Measurements from ENCODE around the gene BAHCC1. TPM values are rescaled to one million over a fixed set of nuclear protein-coding genes. Genes with fewer than 3 reads are reported as not detected.

Gene BAHCC1
- total and polyA plus RNA-seq, 2 of the 4 experiments (the other 2 are of a cell fraction) = 0.36 to 7.8 TPM

- H2AK5ac ChIP-seq (ENCODE audit: low read depth, low read length) = peak overlapping the region; percentile 20; the same call in 1 of the 2 replicates
- peak overlapping the region; percentile 35; the same call in 1 of the 2 replicates for H2BK120ac ChIP-seq (ENCODE audit: low read depth, low read length)
- 17% methylated on average over 1 of the region's 8 CpGs; no CpG with 5 or more reads in 1 of the 2 experiments for WGBS, 2 experiments (ENCODE audit: extremely low coverage in 2 of 2, insufficient read length in 1 of 2)
- POLR2A ChIA-PET (ENCODE audit: unreplicated experiment) = no interaction called here
- H3K36me3 ChIP-seq (ENCODE audit: control insufficient read depth, insufficient read depth, low read length) = no peaks in the 10 kb centered on the region
- CTCF ChIA-PET = no interaction called here
- H3K4me2 ChIP-seq (ENCODE audit: low read depth, low read length) = no peak overlapping the region
- peaks cover 6% of the 10 kb centered on the region; the same call in 1 of the 2 replicates for H3K4me1 ChIP-seq (ENCODE audit: control insufficient read depth, insufficient read depth, low read length)
- DNase-seq (no peak), ATAC-seq (ENCODE audit: low read depth) (no peak)
- H2BK15ac ChIP-seq (ENCODE audit: low read depth, low read length) = no peak overlapping the region
- no peak overlapping the region for H2AK9ac ChIP-seq (replicated peaks; ENCODE audit: low read depth, low read length, poor library complexity)
- H3K79me1 ChIP-seq (ENCODE audit: low read depth in 1 of 2, low read length in 2 of 2) = peaks cover 3 to 8% of the 10 kb centered on the region in 2 experiments; a peak in 3 of 4 replicates
- H3K27ac ChIP-seq (ENCODE audit: insufficient read depth, low read length) = no peak overlapping the region; the same call in 1 of the 2 replicates
- no peak overlapping the region for H3K9ac ChIP-seq (ENCODE audit: low read depth, low read length)
- no peak overlapping the region for H4K5ac ChIP-seq (ENCODE audit: low read depth, low read length)
- H2AFZ ChIP-seq (replicated peaks; ENCODE audit: low read length, poor library complexity) = peak overlapping the region; percentile 81
- intact Hi-C loops (cut with micrococcal nuclease) (no loop called here), dilution Hi-C loops (cut with HindIII; ENCODE audit: low sequenced_read_pairs, unreplicated experiment) (no loop called here), in situ Hi-C loops (cut with MboI; ENCODE audit: low sequenced_read_pairs) (no loop called here)
- no peak overlapping the region for H3K4me3 ChIP-seq (ENCODE audit: insufficient read depth, low read depth, low read length)
- H3K18ac ChIP-seq (ENCODE audit: low read depth, low read length) = no peak overlapping the region
- H3K14ac ChIP-seq (replicated peaks; ENCODE audit: low read depth, low read length) = peak overlapping the region; percentile 12; the same call in 1 of the 2 replicates
- no peaks in the 10 kb centered on the region for H4K20me1 ChIP-seq (ENCODE audit: insufficient read depth, low read length)
- no peak for TF ChIP-seq RCOR1 (IDR thresholded peaks at IDR 0.05; ENCODE audit: insufficient replicate concordance, low read length)
- TF ChIP-seq NFE2L2 (IDR thresholded peaks at IDR 0.05; ENCODE audit: low read depth, low read length) = no peak
- TF ChIP-seq RFX5 (IDR thresholded peaks at IDR 0.05; ENCODE audit: low read depth, low read length) = no peak
- TF ChIP-seq MAZ (IDR thresholded peaks at IDR 0.05; ENCODE audit: borderline replicate concordance, low read depth, low read length) = no peak
- no peak for TF ChIP-seq SMC3 (IDR thresholded peaks at IDR 0.05; ENCODE audit: low read depth, low read length)
- TF ChIP-seq USF2 (IDR thresholded peaks at IDR 0.05; ENCODE audit: low read depth, low read length) = no peak
- TF ChIP-seq MAFK (IDR thresholded peaks at IDR 0.05; ENCODE audit: low read depth, low read length) = no peak
- no peak for TF ChIP-seq RAD21 (IDR thresholded peaks at IDR 0.05; ENCODE audit: low read length)
- no peak for TF ChIP-seq FOS (IDR thresholded peaks at IDR 0.05; ENCODE audit: low read depth, low read length)
- TF ChIP-seq CHD1 (IDR thresholded peaks at IDR 0.05; ENCODE audit: low read depth, low read length) = no peak
- no peak for TF ChIP-seq MXI1 (IDR thresholded peaks at IDR 0.05; ENCODE audit: borderline replicate concordance, low read depth, low read length)
- H2BK20ac ChIP-seq (ENCODE audit: low read depth, low read length) = peak overlapping the region; percentile 47; the same call in 1 of the 2 replicates
- H3K27me3 ChIP-seq (ENCODE audit: control insufficient read depth, insufficient read depth, low read length) = peaks cover 3% of the 10 kb centered on the region; the same call in 1 of the 2 replicates
- H3K56ac ChIP-seq (ENCODE audit: extremely low read depth, insufficient read depth, low read length) = no peak overlapping the region
- H4K8ac ChIP-seq (ENCODE audit: low read depth in 2 of 2, low read length in 2 of 2) = peak overlapping the region; percentile 49 to 86; a peak in 3 of 4 replicates
- no peak overlapping the region for H2BK5ac ChIP-seq (ENCODE audit: low read depth, low read length, poor library complexity, severe bottlenecking)
- H3K9me1 ChIP-seq (ENCODE audit: insufficient read depth, low read length) = peaks cover 10% of the 10 kb centered on the region; the same call in 1 of the 2 replicates
- no peak overlapping the region for H3K23ac ChIP-seq (ENCODE audit: low read depth, low read length)
- H3K9me3 ChIP-seq (ENCODE audit: control insufficient read depth, insufficient read depth, low read length) = no peaks in the 10 kb centered on the region
- no TSS peak for BruUV-seq (replicated peaks)
- 0 out of 2 replicates have a peak overlapping the region, but pooled peaks have one; percentile 57 for H4K91ac ChIP-seq (ENCODE audit: insufficient read depth, low read depth, low read length)
- peak overlapping the region; percentile 58 for H3K4ac ChIP-seq (ENCODE audit: low read depth, low read length)
These were observed 44.9 kb upstream of the BAHCC1 start for GRCh38 chr17:81350320-81350890.
